Fibroblast of lung (primary cell): ENCODE data around the gene RNF126.

ENCODE experiments used
- CTCF ChIP-seq, 2 donors: IDR thresholded peaks in 1 of 2; conservative IDR thresholded peaks in 1 of 2; 1 replicate in 1 of 2; 2 replicates in 1 of 2; pipeline ENCODE4 v1.5.1; 2011 to 2012; ENCODE audit warnings: low read length in 2 of 2, control low read depth in 1 of 2, inconsistent platforms in 1 of 2, low read depth in 1 of 2, mild to moderate bottlenecking in 1 of 2
- EZH2 ChIP-seq: IDR thresholded peaks from 2 replicates; pipeline ENCODE4 v1.5.1; 2012; ENCODE audit warnings: low read length, control low read depth, mild to moderate bottlenecking; ENCODE audit errors: missing control alignments

GRCh38 chr19:690203-690602 lies 27.2 kb upstream of the RNF126 start:
- TF ChIP-seq CTCF (conservative IDR thresholded peaks at IDR 0.05 in 1 of 2, IDR thresholded peaks at IDR 0.05 in 1 of 2; ENCODE audit: low read depth in 1 of 2, low read length in 2 of 2) (no peak), EZH2 (no peak)
